Activated CD8-positive, alpha-beta T cell treated with anti-CD3 and anti-CD28 coated beads for 36 hours (primary cell): ENCODE measurements around the gene ABAT. TPM values are rescaled to one million over a fixed set of nuclear protein-coding genes. Genes with fewer than 3 reads are reported as not detected.

ENCODE experiments used
- ATAC-seq: fragments of 200-7000 bp; cut with Tn5 transposase; one replicate; pipeline ENCODE4 v1.10.0; 2021; ENCODE audit warnings: mild to moderate bottlenecking, moderate library complexity
- CTCF ChIA-PET: fragments of 350-600 bp; sonication (Branson Sonifier 250); formaldehyde crosslinking; loops from one replicate; lab custom pipeline; 2021; ENCODE audit warnings: antibody characterized with exemption; lab: Charles Lee
- POLR2A ChIA-PET: fragments of 350-600 bp; sonication (Branson Sonifier 250); formaldehyde crosslinking; loops from one replicate; lab custom pipeline; 2021; ENCODE audit warnings: antibody characterized with exemption; lab: Charles Lee
- DNase-seq: peaks from one replicate; pipeline ENCODE4 v3.0.0-alpha.2; 2020
- H3K27ac Mint-ChIP-seq: one replicate; pipeline ENCODE4 v1.8.0; 2021; ENCODE audit warnings: mild to moderate bottlenecking, mixed read lengths
- H3K27me3 Mint-ChIP-seq: one replicate; pipeline ENCODE4 v1.8.0; 2021; ENCODE audit warnings: mixed read lengths
- H3K36me3 Mint-ChIP-seq: one replicate; pipeline ENCODE4 v1.8.0; 2021; ENCODE audit warnings: low read depth, mixed read lengths
- H3K4me1 Mint-ChIP-seq: one replicate; pipeline ENCODE4 v1.8.0; 2021; ENCODE audit warnings: low read depth, mixed read lengths
- H3K4me3 Mint-ChIP-seq: one replicate; pipeline ENCODE4 v1.8.0; 2021; ENCODE audit warnings: mild to moderate bottlenecking, moderate library complexity, mixed read lengths
- H3K9me3 Mint-ChIP-seq: one replicate; pipeline ENCODE4 v1.8.0; 2021; ENCODE audit warnings: mixed read lengths
- intact Hi-C: fragments of 100-400 bp; cut with micrococcal nuclease; formaldehyde crosslinking; loops from one replicate; pipeline ENCODE4 v1.10.0; 2022
- total RNA-seq, 2 experiments: library from RNA; stranded (reverse); gene quantifications; one replicate each; pipeline ENCODE4 v1.2.3, GENCODE V29; 2021
- TF ChIP-seq, protein P1 (sequence below): fragments of 200-600 bp; IDR thresholded peaks from one replicate; pipeline ENCODE4 v1.8.0; 2022; ENCODE audit warnings: antibody characterized with exemption, mild to moderate bottlenecking

Gene ABAT
- total RNA-seq, 2 experiments from 2014 or later, result 5.1 TPM

DNA sequence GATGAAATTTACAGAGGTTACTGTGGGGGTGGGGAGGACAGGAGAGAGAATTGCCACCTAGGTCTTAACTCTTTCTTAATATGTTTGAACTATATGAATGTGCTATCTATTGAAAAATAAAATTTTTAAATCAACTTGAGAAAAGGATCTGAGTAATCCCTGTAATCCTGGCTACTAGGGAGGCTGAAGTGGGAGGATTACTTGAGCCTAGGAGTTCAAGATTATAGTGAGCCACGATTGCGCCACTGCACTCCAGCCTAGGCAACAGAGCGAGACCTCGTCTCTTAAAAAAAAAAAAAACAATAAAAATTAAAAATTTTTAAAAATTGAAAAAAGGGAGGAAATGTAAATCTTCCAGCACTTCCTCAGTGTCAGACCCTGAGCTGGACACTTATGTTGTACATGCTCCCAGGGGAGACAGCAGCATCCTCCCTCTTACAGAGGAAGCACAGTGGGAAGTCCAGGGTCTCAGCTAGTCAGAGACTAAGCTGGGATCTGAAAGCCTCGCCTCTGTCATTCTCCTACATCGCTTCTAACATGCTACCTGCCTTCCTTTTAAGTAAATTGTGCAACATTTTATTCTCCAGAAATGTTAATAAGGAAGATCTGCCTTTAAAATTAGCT lies 145.1 kb downstream of the ABAT start:
- ATAC-seq (no peak), DNase-seq (no peak)
- peaks cover 25% of the 10 kb centered on the region for H3K4me1 Mint-ChIP-seq
- peaks cover 61% of the 10 kb centered on the region for H3K36me3 Mint-ChIP-seq
- ChIA-PET POLR2A (no interaction called here), CTCF (interaction anchor here (1.2 to 1.5 kb wide), 2 partner anchors 8 to 54 kb away, joined by 3 read pairs; no protein-coding TSS in a partner anchor)
- TF ChIP-seq, protein P1, sequence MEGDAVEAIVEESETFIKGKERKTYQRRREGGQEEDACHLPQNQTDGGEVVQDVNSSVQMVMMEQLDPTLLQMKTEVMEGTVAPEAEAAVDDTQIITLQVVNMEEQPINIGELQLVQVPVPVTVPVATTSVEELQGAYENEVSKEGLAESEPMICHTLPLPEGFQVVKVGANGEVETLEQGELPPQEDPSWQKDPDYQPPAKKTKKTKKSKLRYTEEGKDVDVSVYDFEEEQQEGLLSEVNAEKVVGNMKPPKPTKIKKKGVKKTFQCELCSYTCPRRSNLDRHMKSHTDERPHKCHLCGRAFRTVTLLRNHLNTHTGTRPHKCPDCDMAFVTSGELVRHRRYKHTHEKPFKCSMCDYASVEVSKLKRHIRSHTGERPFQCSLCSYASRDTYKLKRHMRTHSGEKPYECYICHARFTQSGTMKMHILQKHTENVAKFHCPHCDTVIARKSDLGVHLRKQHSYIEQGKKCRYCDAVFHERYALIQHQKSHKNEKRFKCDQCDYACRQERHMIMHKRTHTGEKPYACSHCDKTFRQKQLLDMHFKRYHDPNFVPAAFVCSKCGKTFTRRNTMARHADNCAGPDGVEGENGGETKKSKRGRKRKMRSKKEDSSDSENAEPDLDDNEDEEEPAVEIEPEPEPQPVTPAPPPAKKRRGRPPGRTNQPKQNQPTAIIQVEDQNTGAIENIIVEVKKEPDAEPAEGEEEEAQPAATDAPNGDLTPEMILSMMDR, result no peak
- H3K4me3 Mint-ChIP-seq, result no peak overlapping the region
- no peaks in the 10 kb centered on the region for H3K27me3 Mint-ChIP-seq
- H3K9me3 Mint-ChIP-seq, result no peaks in the 10 kb centered on the region
- H3K27ac Mint-ChIP-seq, result peak overlapping the region; percentile 67
- intact Hi-C loops, result no loop called here

DNA sequence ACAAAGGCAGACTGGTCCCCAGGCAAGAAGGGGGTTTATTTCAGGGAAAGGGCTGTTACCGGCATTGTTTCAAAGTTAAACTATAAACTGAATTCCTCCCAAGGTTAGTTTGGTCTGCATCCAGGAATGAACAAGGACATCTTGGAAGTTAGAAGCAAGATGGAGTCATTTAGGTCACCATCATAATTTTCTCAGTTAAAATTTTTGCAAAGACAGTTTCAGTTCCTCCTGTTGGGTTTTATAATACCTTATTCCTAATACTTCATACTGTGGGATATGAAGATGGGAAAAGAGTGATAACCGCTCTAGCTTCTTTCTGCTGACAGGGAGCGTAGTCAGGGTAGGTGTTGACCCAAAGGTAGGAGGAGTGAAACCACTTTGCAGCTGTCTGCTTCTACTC lies 148.0 kb downstream of the ABAT start:
- H3K36me3 Mint-ChIP-seq, result peaks cover 50% of the 10 kb centered on the region
- H3K27me3 Mint-ChIP-seq, result no peaks in the 10 kb centered on the region
- CTCF ChIA-PET, result interaction anchor here (1.6 kb wide), 1 partner anchor 58 kb away, joined by 6 read pairs; no protein-coding TSS in a partner anchor
- intact Hi-C loops, result no loop called here
- TF ChIP-seq, protein P1, result no peak
- no peak for ATAC-seq
- H3K4me3 Mint-ChIP-seq, result no peak overlapping the region
- H3K4me1 Mint-ChIP-seq, result peaks cover 8% of the 10 kb centered on the region
- POLR2A ChIA-PET, result interaction anchor here (0.6 to 1.5 kb wide), 3 partner anchors 9 to 36 kb away, joined by 3 read pairs; no protein-coding TSS in a partner anchor
- no peaks in the 10 kb centered on the region for H3K9me3 Mint-ChIP-seq
- peak overlapping the region; percentile 18 for H3K27ac Mint-ChIP-seq
- DNase-seq, result no peak

DNA sequence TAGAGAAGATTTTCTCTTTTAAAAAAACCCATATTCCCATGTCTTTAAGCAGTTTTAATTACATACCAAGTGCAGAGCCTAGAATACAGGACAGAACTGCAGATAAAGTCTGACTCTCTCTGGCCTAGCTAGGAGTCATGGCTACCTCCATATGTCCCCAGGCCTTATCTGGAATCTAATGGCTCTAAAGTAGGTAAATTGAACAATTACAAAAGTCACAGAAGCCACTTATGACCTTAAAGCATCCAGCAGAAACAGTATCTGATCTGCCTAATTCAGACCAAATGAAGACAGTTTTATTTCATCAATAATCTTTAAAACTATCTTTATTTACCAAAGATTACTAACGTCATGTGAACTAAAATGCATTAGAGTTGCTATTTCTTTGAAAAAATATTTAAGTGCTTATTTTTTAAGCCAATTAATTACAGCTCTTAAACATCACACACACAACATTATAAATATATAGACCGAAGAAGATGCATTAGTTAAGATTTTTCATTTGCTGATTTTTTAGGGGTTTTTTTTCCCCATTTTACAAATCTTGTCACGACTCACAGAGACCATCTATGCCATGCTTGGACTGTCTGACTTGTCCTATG lies 152.0 kb downstream of the ABAT start:
- TF ChIP-seq, protein P1, result no peak
- no peak for ATAC-seq
- H3K9me3 Mint-ChIP-seq, result no peaks in the 10 kb centered on the region
- H3K4me3 Mint-ChIP-seq, result no peak overlapping the region
- no peaks in the 10 kb centered on the region for H3K27me3 Mint-ChIP-seq
- H3K4me1 Mint-ChIP-seq, result peaks cover 3% of the 10 kb centered on the region
- ChIA-PET POLR2A (interaction anchor here (0.6 kb wide), 1 partner anchor 23 kb away, joined by 3 read pairs; no protein-coding TSS in a partner anchor), CTCF (no interaction called here)
- no peak overlapping the region for H3K27ac Mint-ChIP-seq
- intact Hi-C loops, result no loop called here
- no peak for DNase-seq
- H3K36me3 Mint-ChIP-seq, result peaks cover 44% of the 10 kb centered on the region

GRCh38 chr16:8828541-8829165 lies 154.2 kb downstream of the ABAT start:
- intact Hi-C loops, result no loop called here
- ChIA-PET CTCF (interaction anchor here (1.9 kb wide), 1 partner anchor 52 kb away, joined by 6 read pairs; no protein-coding TSS in a partner anchor), POLR2A (interaction anchor here (0.8 to 1.5 kb wide), 3 partner anchors 12 to 32 kb away, joined by 3 to 4 read pairs (median 3); no protein-coding TSS in a partner anchor)
- no peaks in the 10 kb centered on the region for H3K9me3 Mint-ChIP-seq
- peaks cover 42% of the 10 kb centered on the region for H3K36me3 Mint-ChIP-seq
- ATAC-seq, result no peak
- no peaks in the 10 kb centered on the region for H3K27me3 Mint-ChIP-seq
- DNase-seq, result no peak
- TF ChIP-seq, protein P1, result no peak
- H3K4me1 Mint-ChIP-seq, result peaks cover 7% of the 10 kb centered on the region
- no peak overlapping the region for H3K4me3 Mint-ChIP-seq
- no peak overlapping the region for H3K27ac Mint-ChIP-seq
